SU-DHL-6 (cell line): ENCODE measurements around the gene MAML1.

Source experiments
- CTCF ChIP-seq: fragments of 200-600 bp; sonication (generic); IDR thresholded peaks from one replicate; pipeline ENCODE4 v1.5.1; 2017; ENCODE audit warnings: antibody characterized with exemption, mild to moderate bottlenecking, low read length, moderate library complexity; ENCODE audit not compliant: insufficient read depth, poor library complexity, severe bottlenecking
- EZH2phosphoT487 ChIP-seq: fragments of 200-600 bp; sonication (generic), shearing (Covaris generic); conservative IDR thresholded peaks from 2 replicates; pipeline ENCODE4 v1.6.1; 2018; ENCODE audit warnings: mild to moderate bottlenecking, antibody characterized with exemption, low read length, moderate library complexity, mixed read lengths

GRCh38 chr5:179802207-179802883 is 69.7 kb downstream of the MAML1 start:
- TF ChIP-seq CTCF = no peak
- no peak for TF ChIP-seq EZH2phosphoT487
